Naive thymus-derived CD8-positive, alpha-beta T cell (primary cell): ENCODE measurements around the gene GDAP1L1. TPM values are rescaled to one million over a fixed set of nuclear protein-coding genes. Genes with fewer than 3 reads are reported as not detected.
"Not testable (repeated sequence)": the region's sequence is repeated elsewhere in the genome, so short reads cannot be mapped to it uniquely, and the experiment has no call there.

ENCODE experiments used
- ATAC-seq, 2 donors: fragments of 150-1000 bp; cut with Tn5 transposase in 1 of 2; sonication (Bioruptor Pico), chemical (Tn5 transposase) in 1 of 2; 1 replicate in 1 of 2; 2 replicates in 1 of 2; pipeline ENCODE4 v1.10.0; 2021; ENCODE audit warnings: mild to moderate bottlenecking in 2 of 2, moderate library complexity in 2 of 2
- POLR2A ChIA-PET: fragments of 350-600 bp; sonication (Branson Sonifier 250); formaldehyde crosslinking; loops from one replicate; lab custom pipeline; 2021; ENCODE audit warnings: antibody characterized with exemption; lab: Charles Lee
- DNase-seq, 10 donors: peaks; one replicate each; pipeline versions ENCODE4 v3.0.0 to v3.0.0-alpha.2; 2020 to 2022
- H3K27ac Mint-ChIP-seq, 10 donors: one replicate each; pipeline ENCODE4 v1.8.0; 2020 to 2022; ENCODE audit warnings: mild to moderate bottlenecking in 10 of 10, mixed read lengths in 10 of 10, moderate library complexity in 4 of 10, inconsistent platforms in 1 of 10
- H3K27me3 Mint-ChIP-seq, 5 donors: one replicate each; pipeline ENCODE4 v1.8.0; 2021 to 2022; ENCODE audit warnings: mixed read lengths in 5 of 5
- H3K36me3 Mint-ChIP-seq, 3 donors: one replicate each; pipeline ENCODE4 v1.8.0; 2020 to 2022; ENCODE audit warnings: mixed read lengths in 3 of 3, mild to moderate bottlenecking in 2 of 3, inconsistent platforms in 1 of 3
- H3K4me1 Mint-ChIP-seq, 4 donors: one replicate each; pipeline ENCODE4 v1.8.0; 2021 to 2022; ENCODE audit warnings: mixed read lengths in 4 of 4
- H3K4me3 Mint-ChIP-seq, 10 donors: one replicate each; pipeline ENCODE4 v1.8.0; 2020 to 2022; ENCODE audit warnings: mild to moderate bottlenecking in 10 of 10, mixed read lengths in 10 of 10, moderate library complexity in 6 of 10, inconsistent platforms in 1 of 10
- H3K9me3 Mint-ChIP-seq, 9 donors: one replicate each; pipeline ENCODE4 v1.8.0; 2020 to 2022; ENCODE audit warnings: mixed read lengths in 9 of 9, mild to moderate bottlenecking in 3 of 9, inconsistent platforms in 1 of 9, moderate library complexity in 1 of 9
- polyA plus RNA-seq, 3 donors: library from polyadenylated mRNA; unstranded; fragments of 300-500 nt; fragmentation: Illumina TruSeq; gene quantifications; one replicate each; pipeline ENCODE4 v1.2.3, GENCODE V29; 2021
- total RNA-seq, 8 experiments: library from RNA in 2 of 8; stranded (reverse) in 2 of 8; gene quantifications; one replicate each; pipeline ENCODE4 v1.2.3 and lab custom pipeline; 2021 to 2026

The GDAP1L1 gene
- total and polyA plus RNA-seq, 5 experiments from 2014 or later: not detected

GRCh38 chr20:44291754-44292153 is 44.6 kb downstream of the GDAP1L1 start:
- peak overlapping the region in 2 of 10 donors; percentile 33 to 58 for H3K27ac Mint-ChIP-seq
- no peak for DNase-seq
- POLR2A ChIA-PET: no interaction called here

GRCh38 chr20:44296011-44296410 is 48.9 kb downstream of the GDAP1L1 start:
- H3K27ac Mint-ChIP-seq: peak overlapping the region in 3 of 10 donors; percentile 15 to 84 (median 36)
- peaks cover 0 to 15% (median under 1%) of the 10 kb centered on the region in 3 donors for H3K36me3 Mint-ChIP-seq
- no peaks in the 10 kb centered on the region for H3K27me3 Mint-ChIP-seq
- ATAC-seq (no peak), DNase-seq (no peak)
- peaks cover 2 to 22% (median 13%) of the 10 kb centered on the region in 4 donors for H3K4me1 Mint-ChIP-seq
- H3K4me3 Mint-ChIP-seq: no peak overlapping the region
- H3K9me3 Mint-ChIP-seq: no peaks in the 10 kb centered on the region
- POLR2A ChIA-PET: no interaction called here

More at GRCh38 chr20:44291754-44292153, 44.6 kb downstream of the GDAP1L1 start:
- H3K27me3 Mint-ChIP-seq: no peaks in the 10 kb centered on the region
- H3K9me3 Mint-ChIP-seq: peaks cover 0 to 8% (median 0%) of the 10 kb centered on the region in 9 donors
- peaks cover 7 to 37% (median 23%) of the 10 kb centered on the region in 3 donors for H3K36me3 Mint-ChIP-seq
- peaks cover 2 to 25% (median 15%) of the 10 kb centered on the region in 4 donors for H3K4me1 Mint-ChIP-seq
- no peak overlapping the region for H3K4me3 Mint-ChIP-seq
- no peak for ATAC-seq

- no peaks in the 10 kb centered on the region for H3K27me3 Mint-ChIP-seq
- H3K27ac Mint-ChIP-seq: peak overlapping the region in 2 of 10 donors; percentile 25 to 46
- H3K36me3 Mint-ChIP-seq: peaks cover 0 to 5% (median 5%) of the 10 kb centered on the region in 3 donors
- peaks cover 2 to 22% (median 13%) of the 10 kb centered on the region in 4 donors for H3K4me1 Mint-ChIP-seq
- DNase-seq (no peak), ATAC-seq (no peak)
- POLR2A ChIA-PET: no interaction called here
- no peaks in the 10 kb centered on the region for H3K9me3 Mint-ChIP-seq
- no peak overlapping the region for H3K4me3 Mint-ChIP-seq
Observed at GRCh38 chr20:44297721-44298120, 50.6 kb downstream of the GDAP1L1 start.

GRCh38 chr20:44299011-44299535 is 52.0 kb downstream of the GDAP1L1 start:
- H3K36me3 Mint-ChIP-seq, POLR2A ChIA-PET: not testable (repeated sequence)

DNA sequence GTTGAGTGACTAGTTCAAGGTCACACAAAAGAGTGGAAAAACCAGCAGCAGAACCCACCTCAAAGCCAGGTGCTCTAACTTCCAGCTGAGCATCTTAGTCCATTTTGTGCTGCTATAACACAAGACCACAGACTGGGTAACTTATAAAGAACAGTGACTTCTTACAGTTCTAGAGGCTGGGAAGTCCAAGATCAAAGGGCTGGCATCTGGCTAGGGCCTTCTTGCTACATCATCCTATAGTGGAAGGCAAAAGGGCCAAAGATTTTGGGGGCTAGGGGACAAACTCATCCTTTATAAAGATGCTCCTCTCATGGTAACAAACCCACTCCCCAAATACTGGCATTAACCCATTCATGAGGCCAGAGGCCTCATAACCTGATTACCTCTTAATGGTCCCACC is 54.2 kb downstream of the GDAP1L1 start:
- ATAC-seq: no peak
- POLR2A ChIA-PET: interaction anchor here (0.6 to 1.0 kb wide), 2 partner anchors 52 to 83 kb away, joined by 3 to 4 read pairs; no protein-coding TSS in a partner anchor
- no peak for DNase-seq
- Mint-ChIP-seq H3K9me3 (no peaks in the 10 kb centered on the region), H3K4me1 (peaks cover 2 to 35% (median 16%) of the 10 kb centered on the region in 4 donors), H3K27me3 (no peaks in the 10 kb centered on the region), H3K36me3 (peaks cover 0 to 18% (median 9%) of the 10 kb centered on the region in 3 donors), H3K4me3 (no peak overlapping the region), H3K27ac (no peak overlapping the region)

More at GRCh38 chr20:44299011-44299535, 52.0 kb downstream of the GDAP1L1 start:
- H3K4me1 Mint-ChIP-seq: peaks cover 2 to 31% (median 15%) of the 10 kb centered on the region in 4 donors
- H3K4me3 Mint-ChIP-seq, DNase-seq, H3K9me3 Mint-ChIP-seq, H3K27ac Mint-ChIP-seq, ATAC-seq, H3K27me3 Mint-ChIP-seq: not testable (repeated sequence)

GRCh38 chr20:44302026-44302669 is 55.0 kb downstream of the GDAP1L1 start:
- ATAC-seq: no peak
- Mint-ChIP-seq H3K4me1 (peaks cover 6 to 40% (median 22%) of the 10 kb centered on the region in 4 donors), H3K27me3 (no peaks in the 10 kb centered on the region), H3K27ac (peak overlapping the region in 1 of 10 donors; percentile 59), H3K36me3 (peaks cover 0 to 25% (median 11%) of the 10 kb centered on the region in 3 donors), H3K9me3 (no peaks in the 10 kb centered on the region), H3K4me3 (no peak overlapping the region)
- POLR2A ChIA-PET: no interaction called here
- no peak for DNase-seq

DNA sequence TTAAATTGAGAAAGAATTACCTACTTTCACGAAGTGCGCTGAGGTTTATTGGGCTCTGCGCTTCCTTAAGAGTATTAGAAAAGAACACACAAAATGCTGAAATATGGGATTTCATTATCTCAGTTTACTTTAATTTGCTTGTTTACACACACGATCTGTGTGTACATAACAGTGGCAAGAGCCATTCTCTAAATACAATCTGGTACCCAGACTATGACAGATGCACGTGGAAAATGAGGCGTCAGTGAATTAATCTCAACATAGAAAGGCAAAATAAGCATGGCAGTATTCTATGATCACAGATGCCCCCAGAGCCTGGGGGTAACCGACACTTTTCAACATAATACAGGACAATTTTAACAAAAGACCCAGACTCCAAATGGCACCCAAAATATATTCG is 55.6 kb downstream of the GDAP1L1 start:
- H3K27me3 Mint-ChIP-seq: no peaks in the 10 kb centered on the region
- POLR2A ChIA-PET: no interaction called here

DNA sequence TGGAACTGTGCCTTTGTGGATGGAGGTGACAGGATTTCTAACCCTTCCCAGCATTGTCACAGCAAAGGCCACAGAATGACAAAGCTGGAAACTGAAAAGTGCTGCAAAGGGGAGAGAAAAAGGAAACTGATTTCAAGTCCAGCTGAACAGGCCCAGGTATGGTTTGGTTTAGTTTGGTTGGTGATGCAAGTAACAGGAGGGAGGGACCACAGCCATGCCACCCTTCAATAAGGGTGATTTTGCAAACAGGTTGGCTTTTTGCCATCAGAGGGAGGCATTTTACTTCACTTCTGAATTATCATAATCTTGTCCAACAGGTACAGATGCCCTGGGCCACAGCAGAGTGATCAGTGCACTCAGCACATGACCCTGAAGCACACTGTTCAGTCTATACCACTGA is 57.3 kb downstream of the GDAP1L1 start:
- Mint-ChIP-seq H3K27me3 (no peaks in the 10 kb centered on the region), H3K36me3 (peaks cover 0 to 25% (median 11%) of the 10 kb centered on the region in 3 donors), H3K4me3 (no peak overlapping the region), H3K4me1 (peaks cover 15 to 43% (median 23%) of the 10 kb centered on the region in 4 donors), H3K27ac (peak overlapping the region in 1 of 10 donors; percentile 70), H3K9me3 (no peaks in the 10 kb centered on the region)
- POLR2A ChIA-PET: no interaction called here
- no peak for DNase-seq
- no peak for ATAC-seq

More for the DNA sequence above, 55.6 kb downstream of the GDAP1L1 start:
- no peak overlapping the region for H3K27ac Mint-ChIP-seq
- no peak overlapping the region for H3K4me3 Mint-ChIP-seq
- peaks cover 0 to 25% (median 11%) of the 10 kb centered on the region in 3 donors for H3K36me3 Mint-ChIP-seq
- peaks cover 7 to 40% (median 22%) of the 10 kb centered on the region in 4 donors for H3K4me1 Mint-ChIP-seq
- DNase-seq: no peak
- H3K9me3 Mint-ChIP-seq: no peaks in the 10 kb centered on the region
- ATAC-seq: no peak

DNA sequence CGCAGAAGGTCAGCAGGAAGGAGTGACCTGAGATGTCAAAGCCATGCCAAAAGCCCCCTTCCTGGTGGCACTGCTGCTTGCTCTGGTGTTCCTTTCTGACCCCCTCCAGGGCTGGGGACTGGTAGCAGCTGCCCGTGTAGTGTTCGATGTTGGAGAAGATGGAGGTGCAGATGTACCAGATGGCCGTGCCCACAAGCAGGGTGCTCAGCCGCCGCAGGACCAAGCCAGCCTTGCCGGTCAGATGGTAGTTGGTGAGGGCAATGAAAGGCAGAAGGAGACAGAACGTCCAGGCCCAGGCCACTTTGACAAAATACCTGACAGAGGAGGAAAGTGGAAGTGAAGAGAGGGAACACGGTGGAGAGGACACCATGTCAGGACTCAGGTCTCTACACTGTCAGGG is 59.8 kb downstream of the GDAP1L1 start:
- Mint-ChIP-seq H3K36me3 (peaks cover 0 to 20% (median 10%) of the 10 kb centered on the region in 3 donors), H3K27me3 (peaks cover 0 to 4% (median 0%) of the 10 kb centered on the region in 5 donors), H3K4me1 (peaks cover 31 to 53% (median 35%) of the 10 kb centered on the region in 4 donors), H3K27ac (peak overlapping the region in 2 of 10 donors; percentile 14 to 86), H3K4me3 (peak overlapping the region in 1 of 10 donors; percentile 66), H3K9me3 (no peaks in the 10 kb centered on the region)
- DNase-seq: no peak
- POLR2A ChIA-PET: no interaction called here
- no peak for ATAC-seq

DNA sequence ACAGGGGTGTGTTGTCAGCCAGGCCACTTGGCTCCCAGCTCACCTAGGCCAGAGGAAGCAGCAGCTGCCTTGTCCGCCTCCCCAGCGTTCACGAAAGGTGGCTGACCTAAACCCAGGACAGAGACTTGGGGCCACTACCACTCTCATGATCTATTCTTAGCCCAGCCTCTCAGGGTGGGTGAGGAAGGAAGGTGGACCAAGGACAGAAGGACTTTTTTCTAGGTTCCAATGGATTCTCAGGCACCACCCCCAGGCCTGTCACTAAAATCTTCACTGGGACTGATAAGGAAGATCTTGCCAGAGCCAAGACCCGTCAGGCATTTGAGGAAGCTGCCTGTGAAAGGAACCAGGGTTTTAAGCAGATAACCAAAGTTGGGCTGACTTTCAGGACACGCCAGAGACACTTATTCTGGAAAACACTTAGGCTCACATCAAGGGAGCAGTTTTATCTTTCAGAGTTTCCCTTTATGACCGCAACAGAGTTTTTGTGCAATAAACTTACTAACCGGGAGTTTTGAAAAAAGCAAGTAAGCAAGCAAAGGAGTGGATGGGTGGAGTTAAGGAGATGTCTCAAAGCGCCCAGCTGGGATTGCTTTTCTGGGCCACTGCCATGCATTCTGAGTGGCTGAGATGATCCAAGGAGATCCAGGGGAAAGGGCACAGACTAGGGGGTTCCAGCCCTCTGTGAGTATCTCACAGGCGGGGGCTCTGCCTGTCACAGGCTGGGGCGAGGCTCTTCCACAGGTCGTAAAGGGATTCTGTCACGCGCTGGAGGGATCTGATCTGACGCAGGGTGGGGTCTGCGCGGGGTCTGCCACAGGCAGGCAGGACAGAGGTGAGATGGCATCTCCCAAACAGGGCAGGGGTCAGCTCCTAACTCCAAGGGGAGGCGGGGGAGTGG is 62.9 kb downstream of the GDAP1L1 start:
- H3K9me3 Mint-ChIP-seq: no peaks in the 10 kb centered on the region

DNA sequence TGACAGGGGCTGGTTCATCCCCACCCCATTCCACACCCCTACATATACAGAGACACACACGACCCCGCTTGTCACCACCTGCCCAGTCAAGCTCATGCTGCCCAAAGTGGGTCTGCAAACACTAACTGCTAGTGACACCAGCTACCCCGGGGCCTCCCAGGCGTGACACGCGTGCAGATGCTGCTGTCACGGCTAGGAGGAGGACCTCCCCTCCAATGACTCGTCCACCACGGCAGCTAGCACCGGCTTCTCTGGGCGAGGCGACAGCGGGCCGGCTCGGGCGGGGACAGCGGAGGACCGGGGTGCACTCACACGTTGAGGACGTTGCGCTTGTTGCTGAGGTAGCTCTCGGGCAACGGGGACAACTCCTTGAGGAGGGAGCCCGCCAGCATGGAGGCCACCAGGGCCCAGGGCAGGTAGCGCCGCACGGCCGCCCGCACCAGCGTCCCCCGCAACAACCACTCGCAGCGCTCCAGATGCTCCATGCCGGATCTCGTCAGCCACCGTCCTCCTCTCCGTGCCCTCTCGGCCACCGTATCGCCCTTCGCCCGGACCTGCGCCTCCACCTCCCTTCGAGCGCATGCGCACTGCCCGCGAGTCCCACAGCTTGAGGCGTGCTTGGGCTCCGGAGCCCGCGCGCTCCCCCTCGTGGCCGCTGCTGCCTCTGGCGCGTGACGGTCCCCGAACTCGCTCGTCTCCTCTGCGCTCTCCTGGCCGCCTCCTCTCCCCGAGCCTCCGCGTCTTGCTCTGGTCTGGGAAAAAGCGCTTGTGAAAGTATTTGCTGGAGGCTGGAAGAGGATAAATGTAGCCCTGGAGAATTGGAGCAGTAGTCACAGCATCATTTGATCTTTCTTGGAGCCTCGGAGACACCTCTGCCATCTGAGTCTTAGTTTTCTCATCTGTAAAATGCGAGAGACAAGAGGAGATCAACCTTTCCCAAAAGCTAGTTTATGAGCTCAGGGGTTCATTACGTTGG is 63.8 kb downstream of the GDAP1L1 start, which contains the start of gene FITM2:
TSS of gene FITM2 (minus strand) at position 539 of the 976 bp plus-strand sequence. CDS start at position 485, 54 bp downstream.
- Mint-ChIP-seq H3K4me1 (peaks cover 22 to 37% (median 29%) of the 10 kb centered on the region in 4 donors), H3K9me3 (no peaks in the 10 kb centered on the region), H3K36me3 (peaks cover 0 to 8% (median 4%) of the 10 kb centered on the region in 3 donors), H3K27ac (peak within 1 kb of the TSS; percentile 86 to 99 (median 94)), H3K27me3 (peaks cover 0 to 4% (median 0%) of the 10 kb centered on the region in 5 donors), H3K4me3 (peak within 1 kb of the TSS; percentile 87 to 98 (median 94))
- POLR2A ChIA-PET: interaction anchor here (0.7 to 7.2 kb wide), 7 partner anchors 12 to 853 kb away, joined by 3 to 145 read pairs (median 6); partner anchors contain the start of genes OSER1, SRSF6 and TTPAL
- DNase-seq: peak; percentile 97 to 100 (median 98)
- peak; percentile 93 to 94 for ATAC-seq

More for the DNA sequence above, 62.9 kb downstream of the GDAP1L1 start:
- DNase-seq: peak in 3 of 10 donors; percentile 1 to 4 (median 1)
- Mint-ChIP-seq H3K27ac (peak overlapping the region; percentile 86 to 99 (median 94)), H3K4me3 (peak overlapping the region; percentile 87 to 98 (median 94)), H3K27me3 (peaks cover 0 to 4% (median 0%) of the 10 kb centered on the region in 5 donors), H3K4me1 (peaks cover 25 to 38% (median 29%) of the 10 kb centered on the region in 4 donors), H3K36me3 (peaks cover 0 to 13% (median 7%) of the 10 kb centered on the region in 3 donors)
- POLR2A ChIA-PET: interaction anchor here (1.0 to 7.2 kb wide), 5 partner anchors 13 to 852 kb away, joined by 3 to 145 read pairs (median 7); partner anchors contain the start of genes OSER1 and SRSF6
- no peak for ATAC-seq
